ENCODE measurements around the gene MARCHF5. TPM values are rescaled to one million over a fixed set of nuclear protein-coding genes. Genes with fewer than 3 reads are reported as not detected.

Gene MARCHF5
- total RNA-seq, 6 experiments from 2014 or later, result 36.2 to 48.2 (median 41.2) TPM

DNA sequence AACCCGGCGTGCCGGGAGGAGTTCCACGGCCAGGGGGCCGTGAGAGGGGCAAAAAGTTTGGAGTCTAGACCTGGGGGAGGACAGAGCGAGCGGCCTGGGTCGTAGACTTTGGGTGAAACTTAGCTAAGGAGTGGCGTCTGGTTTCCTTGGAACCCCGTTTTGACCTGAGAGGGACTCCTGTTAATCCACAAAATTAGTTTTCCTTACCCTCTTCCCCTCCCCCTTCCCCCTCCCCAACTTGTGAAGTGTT lies 574 bp downstream of the MARCHF5 start:
- peak overlapping the region; percentile 95 for H3K4me3 Mint-ChIP-seq
- H3K27ac Mint-ChIP-seq, result peak overlapping the region; percentile 84
- TF ChIP-seq CTCF (IDR thresholded peaks at IDR 0.05), result no peak
- peaks cover 36% of the 10 kb centered on the region for H3K4me1 Mint-ChIP-seq (ENCODE audit: low read depth)
- H3K9me3 Mint-ChIP-seq, result no peaks in the 10 kb centered on the region
- H3K36me3 Mint-ChIP-seq (ENCODE audit: low read depth), result peaks cover 14% of the 10 kb centered on the region
- H3K27me3 Mint-ChIP-seq (ENCODE audit: insufficient read depth), result peaks cover 2% of the 10 kb centered on the region
- no peak for DNase-seq

GRCh38 chr10:92291921-92292845 lies 1.2 kb downstream of the MARCHF5 start:
- H3K9me3 Mint-ChIP-seq, result no peaks in the 10 kb centered on the region
- peaks cover 37% of the 10 kb centered on the region for H3K4me1 Mint-ChIP-seq (ENCODE audit: low read depth)
- TF ChIP-seq CTCF (IDR thresholded peaks at IDR 0.05), result peak; percentile 77
- peaks cover 2% of the 10 kb centered on the region for H3K27me3 Mint-ChIP-seq (ENCODE audit: insufficient read depth)
- peak overlapping the region; percentile 95 for H3K4me3 Mint-ChIP-seq
- peaks cover 16% of the 10 kb centered on the region for H3K36me3 Mint-ChIP-seq (ENCODE audit: low read depth)
- DNase-seq, result peak; percentile 42
- H3K27ac Mint-ChIP-seq, result peak overlapping the region; percentile 84

GRCh38 chr10:92298487-92298886 lies 7.5 kb downstream of the MARCHF5 start:
- no peak overlapping the region for H3K4me3 Mint-ChIP-seq
- peaks cover 29% of the 10 kb centered on the region for H3K4me1 Mint-ChIP-seq (ENCODE audit: low read depth)
- DNase-seq, result no peak
- no peaks in the 10 kb centered on the region for H3K9me3 Mint-ChIP-seq
- H3K27me3 Mint-ChIP-seq (ENCODE audit: insufficient read depth), result peaks cover 2% of the 10 kb centered on the region
- no peak overlapping the region for H3K27ac Mint-ChIP-seq
- TF ChIP-seq CTCF (IDR thresholded peaks at IDR 0.05), result no peak
- peaks cover 16% of the 10 kb centered on the region for H3K36me3 Mint-ChIP-seq (ENCODE audit: low read depth)

- no peaks in the 10 kb centered on the region for H3K27me3 Mint-ChIP-seq (ENCODE audit: insufficient read depth)
- no peak overlapping the region for H3K27ac Mint-ChIP-seq
- no peak overlapping the region for H3K4me3 Mint-ChIP-seq
- H3K9me3 Mint-ChIP-seq, result no peaks in the 10 kb centered on the region
- DNase-seq, result no peak
- H3K4me1 Mint-ChIP-seq (ENCODE audit: low read depth), result peaks cover 16% of the 10 kb centered on the region
- H3K36me3 Mint-ChIP-seq (ENCODE audit: low read depth), result no peaks in the 10 kb centered on the region
- no peak for TF ChIP-seq CTCF (IDR thresholded peaks at IDR 0.05)
Measured at GRCh38 chr10:92303096-92303495, 12.1 kb downstream of the MARCHF5 start.

- no peak overlapping the region for H3K27ac Mint-ChIP-seq
- no peak for TF ChIP-seq CTCF (IDR thresholded peaks at IDR 0.05)
Measured at GRCh38 chr10:92304061-92304460, 13.1 kb downstream of the MARCHF5 start.

More at GRCh38 chr10:92304061-92304460, 13.1 kb downstream of the MARCHF5 start:
- Mint-ChIP-seq H3K36me3 (ENCODE audit: low read depth) (no peaks in the 10 kb centered on the region), H3K27me3 (ENCODE audit: insufficient read depth) (no peaks in the 10 kb centered on the region), H3K4me1 (ENCODE audit: low read depth) (peaks cover 16% of the 10 kb centered on the region), H3K9me3 (no peaks in the 10 kb centered on the region), H3K4me3 (no peak overlapping the region)
- DNase-seq, result no peak

Data from HFFc6 (cell line).